K562 (cell line): ENCODE results near the gene DOCK4. TPM values are rescaled to one million over a fixed set of nuclear protein-coding genes. Genes with fewer than 3 reads are reported as not detected.

Experiments
- ATAC-seq: fragments of 200-7000 bp; cut with Tn5 transposase; 3 replicates; pipeline ENCODE4 v1.9.1; 2020; ENCODE audit warnings: moderate library complexity
- BruUV-seq: library from RNA; stranded (reverse); fragments of 400-500 nt; replicated peaks from 2 replicates; lab custom pipeline; 2021; lab: Mats Ljungman, UMichigan
- CTCF ChIA-PET: fragments of 300-600 bp; formaldehyde crosslinking; extraction: SDS; loops from one replicate; lab custom pipeline; 2021; ENCODE audit warnings: low intra/inter-chr PET ratio; lab: Yijun Ruan, JAX
- POLR2A ChIA-PET: fragments of 300-600, 350-650 bp; sonication (Branson Sonifier 250); formaldehyde crosslinking; extraction: SDS; loops from one replicate; lab custom pipeline; 2021; ENCODE audit warnings: antibody characterized with exemption, inconsistent platforms; lab: Yijun Ruan, JAX
- DNase-seq, 4 experiments: peaks; one replicate each; pipeline versions ENCODE4 v3.0.0 to v3.0.0-alpha.2; 2011 to 2018; ENCODE audit warnings: low spot score in 3 of 4, mixed read lengths in 3 of 4; ENCODE audit errors: extremely low read depth in 1 of 4
- FAIRE-seq: peaks from 2 replicates; lab custom pipeline; 2011; peaks lifted over from hg19 to GRCh38; lab: Jason Lieb, UNC
- H2AFZ ChIP-seq: 2 replicates; pipeline ENCODE4 v1.6.0; 2011; ENCODE audit warnings: low read depth, low read length, control low read depth, inconsistent platforms
- H3K27ac ChIP-seq: fragments of 200-600 bp; 3 replicates; pipeline ENCODE4 v1.8.0; 2011; ENCODE audit warnings: low read depth, mild to moderate bottlenecking, control low read depth, inconsistent platforms, low read length, moderate library complexity, mixed read lengths; ENCODE audit errors: extremely low read depth
- H3K27me3 ChIP-seq, 2 experiments: fragments of 300-600 bp in 1 of 2; 2 replicates in 1 of 2; 3 replicates in 1 of 2; pipeline versions ENCODE4 v1.6.0 to v1.8.0; 2011; ENCODE audit warnings: inconsistent platforms in 2 of 2, low read length in 2 of 2, mild to moderate bottlenecking in 1 of 2, mixed read lengths in 1 of 2, moderate library complexity in 1 of 2; ENCODE audit not compliant: control insufficient read depth in 2 of 2, insufficient read depth in 2 of 2
- H3K36me3 ChIP-seq: fragments of 300-600 bp; 3 replicates; pipeline ENCODE4 v1.8.0; 2011; ENCODE audit warnings: mild to moderate bottlenecking, low read length, inconsistent platforms; ENCODE audit not compliant: control insufficient read depth, insufficient read depth
- H3K4me1 ChIP-seq, 2 experiments: fragments of 200-600 bp in 1 of 2; replicated peaks in 1 of 2; 2 replicates in 1 of 2; 3 replicates in 1 of 2; pipeline versions ENCODE4 v1.5.1 to v1.8.0; 2011; ENCODE audit warnings: inconsistent platforms in 2 of 2, low read length in 2 of 2, mild to moderate bottlenecking in 1 of 2, mixed read lengths in 1 of 2, moderate library complexity in 1 of 2; ENCODE audit not compliant: control insufficient read depth in 2 of 2, insufficient read depth in 2 of 2
- H3K4me2 ChIP-seq: 2 replicates; pipeline ENCODE4 v1.6.1; 2011; ENCODE audit warnings: low read length, control low read depth, inconsistent platforms, mixed read lengths; ENCODE audit not compliant: insufficient read depth
- H3K4me3 ChIP-seq: fragments of 200-600 bp; sonication (generic), shearing (Covaris generic); 2 replicates; pipeline ENCODE4 v1.5.1; 2016; ENCODE audit warnings: control low read depth, inconsistent platforms
- H3K79me2 ChIP-seq: fragments of 200-600 bp; 3 replicates; pipeline ENCODE4 v1.8.0; 2011; ENCODE audit warnings: low read length, inconsistent platforms; ENCODE audit not compliant: control insufficient read depth, insufficient read depth
- H3K9ac ChIP-seq, 2 experiments: 2 replicates each; pipeline versions ENCODE4 v1.6.0 to v1.6.1; 2011; ENCODE audit warnings: low read depth in 2 of 2, low read length in 2 of 2, control low read depth in 1 of 2, inconsistent platforms in 1 of 2, mild to moderate bottlenecking in 1 of 2, mixed read lengths in 1 of 2; ENCODE audit not compliant: insufficient read depth in 1 of 2
- H3K9me1 ChIP-seq: one replicate; pipeline ENCODE4 v1.6.0; 2011; ENCODE audit warnings: inconsistent platforms, mild to moderate bottlenecking, low read length, moderate library complexity; ENCODE audit not compliant: control insufficient read depth, insufficient read depth
- H3K9me3 ChIP-seq: replicated peaks from 2 replicates; pipeline ENCODE4 v1.5.1; 2011; ENCODE audit warnings: low read depth, low read length, inconsistent platforms; ENCODE audit not compliant: control insufficient read depth, insufficient read depth
- H4K20me1 ChIP-seq: replicated peaks from 2 replicates; pipeline ENCODE4 v1.6.1; 2011; ENCODE audit warnings: low read length, inconsistent platforms, mixed read lengths; ENCODE audit not compliant: control insufficient read depth, insufficient read depth
- FOXJ3 ChIP-seq: sonication (generic); formaldehyde crosslinking; IDR thresholded peaks from 2 replicates; pipeline ENCODE4 v1.4.0; 2020; ENCODE audit warnings: mild to moderate bottlenecking, missing genetic modification reagents
- WGBS: fragments of 100-300 bp; shearing (Covaris generic); methylation state at CpG from one replicate; pipeline ENCODE4 v1.1.6; 2016; ENCODE audit warnings: low coverage, mixed read lengths; ENCODE audit not compliant: insufficient coverage; ENCODE audit errors: missing lambda C conversion rate; 5-methylcytosine and 5-hydroxymethylcytosine counted together
- in situ Hi-C: fragments of 300-500 bp; cut with MboI; formaldehyde crosslinking; loops from 4 replicates; pipeline ENCODE4 v1.15.0; 2018; ENCODE audit warnings: inconsistent platforms, mixed read lengths
- intact Hi-C: fragments of 100-400 bp; cut with micrococcal nuclease; formaldehyde crosslinking; loops from 2 replicates; pipeline ENCODE4 v1.14.2; 2022
- polyA plus RNA-seq, 8 experiments: library from polyadenylated mRNA; depleted of rRNA in 4 of 8; stranded (reverse) in 5 of 8; unstranded in 3 of 8; fragments of >200 nt; fragmentation: Nextera tagmentation in 2 of 8; fragmentation: Illumina TruSeq in 1 of 8; extraction: Ambion mirVana in 2 of 8; extraction: Trizol in 1 of 8; gene quantifications; 2 replicates each; pipeline versions ENCODE4 v1.2.1 to v1.2.3, GENCODE V29; 2011 to 2014; ENCODE audit warnings: inconsistent platforms in 1 of 8, missing spikeins in 1 of 8
- total RNA-seq, 7 experiments: library from RNA; depleted of rRNA in 6 of 7; stranded (reverse); fragments of >200 nt in 6 of 7; fragmentation: Illumina TruSeq in 2 of 7; extraction: Trizol in 2 of 7; gene quantifications; 2 replicates each; pipeline versions ENCODE4 v1.2.1 to v1.2.3, GENCODE V29; 2011 to 2021; ENCODE audit warnings: low replicate concordance in 1 of 7
- TF ChIP-seq, protein P1 (sequence below): conservative IDR thresholded peaks from 2 replicates; pipeline ENCODE4 v1.6.1; 2011; ENCODE audit warnings: low read depth, mild to moderate bottlenecking, low read length; ENCODE audit not compliant: control insufficient read depth
- TF ChIP-seq, protein P2 (sequence below): fragments of 200-600 bp; sonication (generic); IDR thresholded peaks from one replicate; pipeline ENCODE4 v1.6.1; 2012; ENCODE audit warnings: mild to moderate bottlenecking, low read depth, low read length, inconsistent platforms

DOCK4 gene
- total and polyA plus RNA-seq, 9 of the 15 experiments (the other 6 are each of a cell fraction or from before 2014, with no cell fraction given): 0.42 to 5.7 (median 2.3) TPM

- Histone ChIP-seq H3K4me3 (no peak overlapping the region), H3K36me3 (no peaks in the 10 kb centered on the region), H3K9me3 (no peaks in the 10 kb centered on the region), H4K20me1 (no peaks in the 10 kb centered on the region), H3K27ac (no peak overlapping the region), H3K27me3 (no peaks in the 10 kb centered on the region), H3K9ac (no peak overlapping the region), H3K4me1 (no peaks in the 10 kb centered on the region), H2AFZ (no peak overlapping the region), H3K9me1 (no peaks in the 10 kb centered on the region), H3K79me2 (no peaks in the 10 kb centered on the region), H3K4me2 (no peak overlapping the region)
- TF ChIP-seq, protein P1, sequence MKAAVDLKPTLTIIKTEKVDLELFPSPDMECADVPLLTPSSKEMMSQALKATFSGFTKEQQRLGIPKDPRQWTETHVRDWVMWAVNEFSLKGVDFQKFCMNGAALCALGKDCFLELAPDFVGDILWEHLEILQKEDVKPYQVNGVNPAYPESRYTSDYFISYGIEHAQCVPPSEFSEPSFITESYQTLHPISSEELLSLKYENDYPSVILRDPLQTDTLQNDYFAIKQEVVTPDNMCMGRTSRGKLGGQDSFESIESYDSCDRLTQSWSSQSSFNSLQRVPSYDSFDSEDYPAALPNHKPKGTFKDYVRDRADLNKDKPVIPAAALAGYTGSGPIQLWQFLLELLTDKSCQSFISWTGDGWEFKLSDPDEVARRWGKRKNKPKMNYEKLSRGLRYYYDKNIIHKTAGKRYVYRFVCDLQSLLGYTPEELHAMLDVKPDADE: no peak
- DNase-seq (no peak), FAIRE-seq (no peak), ATAC-seq (no peak)
- in situ Hi-C loops: no loop called here
- ChIA-PET CTCF (no interaction called here), POLR2A (no interaction called here)
- BruUV-seq: no TSS peak
- WGBS: 0% methylated on average over 2 of the region's 2 CpGs
- intact Hi-C loops: no loop called here
Observed at GRCh38 chr7:111919164-111919563, 287.0 kb downstream of the DOCK4 start.

- Histone ChIP-seq H3K4me1 (no peaks in the 10 kb centered on the region), H3K79me2 (no peaks in the 10 kb centered on the region), H3K9ac (no peak overlapping the region), H3K27ac (no peak overlapping the region), H3K36me3 (no peaks in the 10 kb centered on the region), H4K20me1 (no peaks in the 10 kb centered on the region), H3K9me1 (no peaks in the 10 kb centered on the region), H3K4me3 (no peak overlapping the region), H3K4me2 (no peak overlapping the region), H3K27me3 (no peaks in the 10 kb centered on the region), H2AFZ (no peak overlapping the region), H3K9me3 (no peaks in the 10 kb centered on the region)
- FAIRE-seq (no peak), ATAC-seq (no peak), DNase-seq (no peak)
- CTCF ChIA-PET: no interaction called here
- intact Hi-C loops: no loop called here
- POLR2A ChIA-PET: no interaction called here
- BruUV-seq: no TSS peak
- in situ Hi-C loops: no loop called here
- 2% methylated on average over 4 of the region's 4 CpGs for WGBS
- TF ChIP-seq FOXJ3 (CRISPR knock-in tag): no peak
- TF ChIP-seq, protein P2, sequence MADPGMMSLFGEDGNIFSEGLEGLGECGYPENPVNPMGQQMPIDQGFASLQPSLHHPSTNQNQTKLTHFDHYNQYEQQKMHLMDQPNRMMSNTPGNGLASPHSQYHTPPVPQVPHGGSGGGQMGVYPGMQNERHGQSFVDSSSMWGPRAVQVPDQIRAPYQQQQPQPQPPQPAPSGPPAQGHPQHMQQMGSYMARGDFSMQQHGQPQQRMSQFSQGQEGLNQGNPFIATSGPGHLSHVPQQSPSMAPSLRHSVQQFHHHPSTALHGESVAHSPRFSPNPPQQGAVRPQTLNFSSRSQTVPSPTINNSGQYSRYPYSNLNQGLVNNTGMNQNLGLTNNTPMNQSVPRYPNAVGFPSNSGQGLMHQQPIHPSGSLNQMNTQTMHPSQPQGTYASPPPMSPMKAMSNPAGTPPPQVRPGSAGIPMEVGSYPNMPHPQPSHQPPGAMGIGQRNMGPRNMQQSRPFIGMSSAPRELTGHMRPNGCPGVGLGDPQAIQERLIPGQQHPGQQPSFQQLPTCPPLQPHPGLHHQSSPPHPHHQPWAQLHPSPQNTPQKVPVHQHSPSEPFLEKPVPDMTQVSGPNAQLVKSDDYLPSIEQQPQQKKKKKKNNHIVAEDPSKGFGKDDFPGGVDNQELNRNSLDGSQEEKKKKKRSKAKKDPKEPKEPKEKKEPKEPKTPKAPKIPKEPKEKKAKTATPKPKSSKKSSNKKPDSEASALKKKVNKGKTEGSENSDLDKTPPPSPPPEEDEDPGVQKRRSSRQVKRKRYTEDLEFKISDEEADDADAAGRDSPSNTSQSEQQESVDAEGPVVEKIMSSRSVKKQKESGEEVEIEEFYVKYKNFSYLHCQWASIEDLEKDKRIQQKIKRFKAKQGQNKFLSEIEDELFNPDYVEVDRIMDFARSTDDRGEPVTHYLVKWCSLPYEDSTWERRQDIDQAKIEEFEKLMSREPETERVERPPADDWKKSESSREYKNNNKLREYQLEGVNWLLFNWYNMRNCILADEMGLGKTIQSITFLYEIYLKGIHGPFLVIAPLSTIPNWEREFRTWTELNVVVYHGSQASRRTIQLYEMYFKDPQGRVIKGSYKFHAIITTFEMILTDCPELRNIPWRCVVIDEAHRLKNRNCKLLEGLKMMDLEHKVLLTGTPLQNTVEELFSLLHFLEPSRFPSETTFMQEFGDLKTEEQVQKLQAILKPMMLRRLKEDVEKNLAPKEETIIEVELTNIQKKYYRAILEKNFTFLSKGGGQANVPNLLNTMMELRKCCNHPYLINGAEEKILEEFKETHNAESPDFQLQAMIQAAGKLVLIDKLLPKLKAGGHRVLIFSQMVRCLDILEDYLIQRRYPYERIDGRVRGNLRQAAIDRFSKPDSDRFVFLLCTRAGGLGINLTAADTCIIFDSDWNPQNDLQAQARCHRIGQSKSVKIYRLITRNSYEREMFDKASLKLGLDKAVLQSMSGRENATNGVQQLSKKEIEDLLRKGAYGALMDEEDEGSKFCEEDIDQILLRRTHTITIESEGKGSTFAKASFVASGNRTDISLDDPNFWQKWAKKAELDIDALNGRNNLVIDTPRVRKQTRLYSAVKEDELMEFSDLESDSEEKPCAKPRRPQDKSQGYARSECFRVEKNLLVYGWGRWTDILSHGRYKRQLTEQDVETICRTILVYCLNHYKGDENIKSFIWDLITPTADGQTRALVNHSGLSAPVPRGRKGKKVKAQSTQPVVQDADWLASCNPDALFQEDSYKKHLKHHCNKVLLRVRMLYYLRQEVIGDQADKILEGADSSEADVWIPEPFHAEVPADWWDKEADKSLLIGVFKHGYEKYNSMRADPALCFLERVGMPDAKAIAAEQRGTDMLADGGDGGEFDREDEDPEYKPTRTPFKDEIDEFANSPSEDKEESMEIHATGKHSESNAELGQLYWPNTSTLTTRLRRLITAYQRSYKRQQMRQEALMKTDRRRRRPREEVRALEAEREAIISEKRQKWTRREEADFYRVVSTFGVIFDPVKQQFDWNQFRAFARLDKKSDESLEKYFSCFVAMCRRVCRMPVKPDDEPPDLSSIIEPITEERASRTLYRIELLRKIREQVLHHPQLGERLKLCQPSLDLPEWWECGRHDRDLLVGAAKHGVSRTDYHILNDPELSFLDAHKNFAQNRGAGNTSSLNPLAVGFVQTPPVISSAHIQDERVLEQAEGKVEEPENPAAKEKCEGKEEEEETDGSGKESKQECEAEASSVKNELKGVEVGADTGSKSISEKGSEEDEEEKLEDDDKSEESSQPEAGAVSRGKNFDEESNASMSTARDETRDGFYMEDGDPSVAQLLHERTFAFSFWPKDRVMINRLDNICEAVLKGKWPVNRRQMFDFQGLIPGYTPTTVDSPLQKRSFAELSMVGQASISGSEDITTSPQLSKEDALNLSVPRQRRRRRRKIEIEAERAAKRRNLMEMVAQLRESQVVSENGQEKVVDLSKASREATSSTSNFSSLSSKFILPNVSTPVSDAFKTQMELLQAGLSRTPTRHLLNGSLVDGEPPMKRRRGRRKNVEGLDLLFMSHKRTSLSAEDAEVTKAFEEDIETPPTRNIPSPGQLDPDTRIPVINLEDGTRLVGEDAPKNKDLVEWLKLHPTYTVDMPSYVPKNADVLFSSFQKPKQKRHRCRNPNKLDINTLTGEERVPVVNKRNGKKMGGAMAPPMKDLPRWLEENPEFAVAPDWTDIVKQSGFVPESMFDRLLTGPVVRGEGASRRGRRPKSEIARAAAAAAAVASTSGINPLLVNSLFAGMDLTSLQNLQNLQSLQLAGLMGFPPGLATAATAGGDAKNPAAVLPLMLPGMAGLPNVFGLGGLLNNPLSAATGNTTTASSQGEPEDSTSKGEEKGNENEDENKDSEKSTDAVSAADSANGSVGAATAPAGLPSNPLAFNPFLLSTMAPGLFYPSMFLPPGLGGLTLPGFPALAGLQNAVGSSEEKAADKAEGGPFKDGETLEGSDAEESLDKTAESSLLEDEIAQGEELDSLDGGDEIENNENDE: no peak
Observed at GRCh38 chr7:111918461-111918860, 287.7 kb downstream of the DOCK4 start.
